H9 (cell line): ENCODE results near the gene DSG4. TPM values are rescaled to one million over a fixed set of nuclear protein-coding genes. Genes with fewer than 3 reads are reported as not detected.

ENCODE experiments used
- DNase-seq: peaks from one replicate; pipeline ENCODE4 v3.0.0-alpha.2; 2017
- H2AFZ ChIP-seq: one replicate; pipeline ENCODE4 v1.6.1; 2013; ENCODE audit warnings: mild to moderate bottlenecking, low read length, control low read depth, moderate library complexity
- H2AK5ac ChIP-seq: 2 replicates; pipeline ENCODE4 v1.6.1; 2013; ENCODE audit warnings: low read length, control low read depth, mixed read lengths; ENCODE audit not compliant: insufficient read length
- H2BK120ac ChIP-seq: one replicate; pipeline ENCODE4 v1.6.1; 2013; ENCODE audit warnings: low read depth, mild to moderate bottlenecking, low read length, control low read depth, inconsistent platforms; ENCODE audit not compliant: poor library complexity, severe bottlenecking
- H2BK12ac ChIP-seq: 2 replicates; pipeline ENCODE4 v1.6.1; 2013; ENCODE audit warnings: low read length, control low read depth, mixed read lengths, low read depth; ENCODE audit not compliant: insufficient read length
- H2BK15ac ChIP-seq: 2 replicates; pipeline ENCODE4 v1.6.1; 2013; ENCODE audit warnings: low read depth, low read length, control low read depth
- H2BK20ac ChIP-seq: one replicate; pipeline ENCODE4 v1.6.1; 2013; ENCODE audit warnings: low read depth, mild to moderate bottlenecking, low read length, control low read depth, inconsistent platforms; ENCODE audit not compliant: poor library complexity, severe bottlenecking
- H2BK5ac ChIP-seq: 2 replicates; pipeline ENCODE4 v1.6.1; 2013; ENCODE audit warnings: low read length, control low read depth, mixed read lengths; ENCODE audit not compliant: insufficient read length
- H3K14ac ChIP-seq: 2 replicates; pipeline ENCODE4 v1.6.1; 2013; ENCODE audit warnings: low read length, control low read depth; ENCODE audit not compliant: insufficient read depth
- H3K18ac ChIP-seq: 2 replicates; pipeline ENCODE4 v1.6.1; 2013; ENCODE audit warnings: low read depth, mild to moderate bottlenecking, mixed read lengths, low read length, control low read depth; ENCODE audit not compliant: insufficient read length
- H3K23ac ChIP-seq: 2 replicates; pipeline ENCODE4 v1.6.1; 2013; ENCODE audit warnings: low read length, control low read depth, mixed read lengths, low read depth; ENCODE audit not compliant: insufficient read length
- H3K23me2 ChIP-seq: 2 replicates; pipeline ENCODE4 v1.6.1; 2013; ENCODE audit warnings: low read depth, mild to moderate bottlenecking, mixed read lengths, low read length, control low read depth; ENCODE audit not compliant: insufficient read length, poor library complexity, severe bottlenecking
- H3K27ac ChIP-seq: 2 replicates; pipeline ENCODE4 v1.5.1; 2013; ENCODE audit warnings: low read length, control low read depth, mixed read lengths, low read depth; ENCODE audit not compliant: insufficient read length
- H3K27me3 ChIP-seq: 2 replicates; pipeline ENCODE4 v1.6.1; 2013; ENCODE audit warnings: low read length, control low read depth, inconsistent platforms; ENCODE audit not compliant: insufficient read depth
- H3K4ac ChIP-seq: 2 replicates; pipeline ENCODE4 v1.6.1; 2013; ENCODE audit warnings: low read depth, mild to moderate bottlenecking, control low read depth, inconsistent platforms, low read length, moderate library complexity
- H3K4me1 ChIP-seq: 2 replicates; pipeline ENCODE4 v1.6.1; 2013; ENCODE audit warnings: low read length, control low read depth, inconsistent platforms; ENCODE audit not compliant: insufficient read depth
- H3K4me2 ChIP-seq: 2 replicates; pipeline ENCODE4 v1.6.1; 2013; ENCODE audit warnings: low read length, control low read depth, mixed read lengths; ENCODE audit not compliant: insufficient read length, insufficient read depth
- H3K56ac ChIP-seq: 2 replicates; pipeline ENCODE4 v1.6.1; 2013; ENCODE audit warnings: low read depth, mild to moderate bottlenecking, mixed read lengths, low read length, control low read depth; ENCODE audit not compliant: insufficient read length
- H3K79me1 ChIP-seq: 2 replicates; pipeline ENCODE4 v1.6.1; 2013; ENCODE audit warnings: low read depth, mild to moderate bottlenecking, moderate library complexity, low read length, control low read depth, inconsistent platforms; ENCODE audit not compliant: insufficient read depth, poor library complexity, severe bottlenecking
- H3K79me2 ChIP-seq: 2 replicates; pipeline ENCODE4 v1.6.1; 2013; ENCODE audit warnings: low read length, control low read depth, inconsistent platforms; ENCODE audit not compliant: insufficient read depth
- H3K9ac ChIP-seq: 2 replicates; pipeline ENCODE4 v1.6.1; 2013; ENCODE audit warnings: low read length, control low read depth, mixed read lengths; ENCODE audit not compliant: insufficient read length; ENCODE audit errors: extremely low read depth
- H3K9me3 ChIP-seq: one replicate; pipeline ENCODE4 v1.6.1; 2013; ENCODE audit warnings: low read depth, low read length, inconsistent platforms; ENCODE audit not compliant: control insufficient read depth
- H3T11ph ChIP-seq: one replicate; pipeline ENCODE4 v1.6.1; 2013; ENCODE audit warnings: mild to moderate bottlenecking, low read length, control low read depth, inconsistent platforms
- H4K20me1 ChIP-seq: one replicate; pipeline ENCODE4 v1.6.1; 2013; ENCODE audit not compliant: control insufficient read depth, insufficient read length, insufficient read depth
- H4K5ac ChIP-seq: 2 replicates; pipeline ENCODE4 v1.6.1; 2013; ENCODE audit warnings: low read depth, mild to moderate bottlenecking, mixed read lengths, low read length, control low read depth; ENCODE audit not compliant: insufficient read length
- H4K8ac ChIP-seq: replicated peaks from 2 replicates; pipeline ENCODE4 v1.6.1; 2013; ENCODE audit warnings: low read length, control low read depth, mixed read lengths, low read depth; ENCODE audit not compliant: insufficient read length
- H4K91ac ChIP-seq: 2 replicates; pipeline ENCODE4 v1.6.1; 2013; ENCODE audit warnings: low read depth, mild to moderate bottlenecking, moderate library complexity, mixed read lengths, low read length, control low read depth; ENCODE audit not compliant: insufficient read length
- H3K27ac Mint-ChIP-seq, 3 experiments: 2 replicates in 2 of 3; 3 replicates in 1 of 3; pipeline ENCODE4 v1.8.0; 2020 to 2021; ENCODE audit warnings: mixed read lengths in 3 of 3, mild to moderate bottlenecking in 1 of 3, moderate library complexity in 1 of 3
- H3K27me3 Mint-ChIP-seq: 2 replicates; pipeline ENCODE4 v1.8.0; 2021; ENCODE audit warnings: low read depth, mild to moderate bottlenecking, moderate library complexity, mixed read lengths
- H3K36me3 Mint-ChIP-seq, 3 experiments: 2 replicates in 2 of 3; 3 replicates in 1 of 3; pipeline ENCODE4 v1.8.0; 2020 to 2021; ENCODE audit warnings: low read depth in 3 of 3, mixed read lengths in 3 of 3; ENCODE audit not compliant: insufficient read depth in 1 of 3
- H3K4me1 Mint-ChIP-seq, 2 experiments: 2 replicates each; pipeline ENCODE4 v1.8.0; 2020; ENCODE audit warnings: mixed read lengths in 2 of 2
- H3K4me3 Mint-ChIP-seq, 2 experiments: 2 replicates in 1 of 2; 3 replicates in 1 of 2; pipeline ENCODE4 v1.8.0; 2020 to 2021; ENCODE audit warnings: mild to moderate bottlenecking in 2 of 2, mixed read lengths in 2 of 2, moderate library complexity in 1 of 2
- H3K9me3 Mint-ChIP-seq, 2 experiments: 2 replicates in 1 of 2; 3 replicates in 1 of 2; pipeline ENCODE4 v1.8.0; 2020; ENCODE audit warnings: mild to moderate bottlenecking in 2 of 2, mixed read lengths in 2 of 2, moderate library complexity in 1 of 2
- CTCF ChIP-seq: fragments of 200-600 bp; sonication (generic); conservative IDR thresholded peaks from 3 replicates; pipeline ENCODE4 v1.8.0; 2021; ENCODE audit warnings: antibody characterized with exemption, mild to moderate bottlenecking
- WGBS: extraction: QIAGEN DNeasy Blood & Tissue Kit; methylation state at CpG from one replicate; pipeline ENCODE4 v1.1.7; 2013; ENCODE audit warnings: missing lambda C conversion rate, low lambda C conversion rate, mixed read lengths; ENCODE audit not compliant: insufficient read length; ENCODE audit errors: extremely low coverage; 5-methylcytosine and 5-hydroxymethylcytosine counted together
- long read RNA-seq: library from polyadenylated mRNA; unstranded; transcript quantifications from one replicate; pipeline ENCODE4 v2.0.0, GENCODE V29; 2020
- total RNA-seq: library from RNA; stranded (reverse); gene quantifications from 2 replicates; pipeline ENCODE4 v1.2.1, GENCODE V29; 2021

Gene DSG4
- not detected in 2 replicates for total RNA-seq
- long read RNA-seq = 0 reads

GRCh38 chr18:31376477-31376876 is at the start of gene DSG4:
DSG4 (plus strand) TSS chr18:31376777; CDS start chr18:31376912, 135 bp downstream.
- Histone ChIP-seq H3T11ph (no peak within 1 kb of the TSS), H2BK5ac (no peak within 1 kb of the TSS), H3K14ac (no peak within 1 kb of the TSS), H3K4me2 (no peak within 1 kb of the TSS), H3K23ac (no peak within 1 kb of the TSS), H3K18ac (no peak within 1 kb of the TSS), H3K79me2 (no peaks in the 10 kb centered on the region), H4K91ac (no peak within 1 kb of the TSS), H4K5ac (no peak within 1 kb of the TSS), H3K23me2 (no peaks in the 10 kb centered on the region), H3K4ac (no peak within 1 kb of the TSS), H2BK12ac (no peak within 1 kb of the TSS), H2AFZ (no peak within 1 kb of the TSS), H3K4me1 (no peaks in the 10 kb centered on the region), H3K27ac (no peak within 1 kb of the TSS), H2AK5ac (no peak within 1 kb of the TSS), H2BK20ac (no peak within 1 kb of the TSS), H3K79me1 (no peaks in the 10 kb centered on the region), H4K8ac (no peak within 1 kb of the TSS), H3K9ac (no peak within 1 kb of the TSS), H2BK120ac (no peak within 1 kb of the TSS), H3K9me3 (no peaks in the 10 kb centered on the region), H3K27me3 (no peaks in the 10 kb centered on the region), H4K20me1 (no peaks in the 10 kb centered on the region), H2BK15ac (no peak within 1 kb of the TSS), H3K56ac (no peak within 1 kb of the TSS)
- Mint-ChIP-seq H3K36me3 (no peaks in the 10 kb centered on the region), H3K27me3 (no peaks in the 10 kb centered on the region), H3K27ac (no peak within 1 kb of the TSS), H3K9me3 (no peaks in the 10 kb centered on the region), H3K4me3 (no peak within 1 kb of the TSS), H3K4me1 (peaks cover 2 to 7% of the 10 kb centered on the region in 2 experiments; a peak in 1 of 4 replicates)
- TF ChIP-seq CTCF = no peak
- DNase-seq = no peak
- no CpG with 5 or more reads among the region's 3 CpGs for WGBS
